ENCODE measurements around the gene ANKRD12. TPM values are rescaled to one million over a fixed set of nuclear protein-coding genes. Genes with fewer than 3 reads are reported as not detected.

ANKRD12 gene
- total and polyA plus RNA-seq, 2 donors (not counting 1 experiment from before 2014, with no cell fraction given), result 13.0 to 53.3 TPM

DNA sequence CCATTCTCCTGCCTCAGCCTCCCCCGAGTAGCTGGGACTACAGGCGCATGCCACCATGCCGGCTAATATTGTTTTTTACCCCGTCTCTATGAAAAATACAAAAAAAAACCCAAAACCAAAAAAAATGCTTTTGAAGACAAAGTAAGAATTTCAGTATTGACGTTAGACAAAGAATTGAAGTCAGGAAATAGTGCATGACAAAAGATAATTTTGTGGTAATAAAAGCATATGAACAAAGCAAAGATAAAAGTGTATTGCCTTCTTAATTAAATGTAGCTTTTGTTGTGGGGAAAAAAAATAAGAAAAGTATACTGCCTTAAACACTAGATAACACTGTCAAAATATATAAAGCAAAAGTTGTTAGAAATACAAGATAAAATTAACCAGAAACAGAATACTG is 86.8 kb downstream of the ANKRD12 start:
- Histone ChIP-seq H4K20me1 (ENCODE audit: control insufficient read depth, extremely low read depth, insufficient read depth, low read length) (no peaks in the 10 kb centered on the region), H3K9me3 (ENCODE audit: control insufficient read depth, insufficient read depth, low read depth, low read length) (no peaks in the 10 kb centered on the region), H3K9ac (ENCODE audit: insufficient read depth, low read length) (no peak overlapping the region), H3K27ac (ENCODE audit: insufficient read depth, low read length) (no peak overlapping the region), H3K4me1 (ENCODE audit: control insufficient read depth, extremely low read depth, insufficient read depth, low read length) (peaks cover under 1% of the 10 kb centered on the region), H3K4me2 (ENCODE audit: extremely low read depth, insufficient read depth, low read length) (no peak overlapping the region), H3K27me3 (ENCODE audit: control insufficient read depth, insufficient read depth, low read length) (no peaks in the 10 kb centered on the region), H3K4me3 (replicated peaks in 1 of 4; ENCODE audit: control extremely low read depth in 1 of 4, insufficient read depth in 1 of 4, low read depth in 3 of 4, low read length in 4 of 4) (no peak overlapping the region), H2AFZ (ENCODE audit: low read length) (no peak overlapping the region), H3K36me3 (ENCODE audit: control insufficient read depth, insufficient read depth, low read length) (peaks cover 2% of the 10 kb centered on the region), H3K79me2 (ENCODE audit: control insufficient read depth, insufficient read depth, low read length) (no peaks in the 10 kb centered on the region)
- DNase-seq (ENCODE audit: low read depth in 2 of 2), result no peak
- TF ChIP-seq EZH2 (IDR thresholded peaks at IDR 0.05; ENCODE audit: low read length, missing control alignments), result no peak
- TF ChIP-seq, protein P1, sequence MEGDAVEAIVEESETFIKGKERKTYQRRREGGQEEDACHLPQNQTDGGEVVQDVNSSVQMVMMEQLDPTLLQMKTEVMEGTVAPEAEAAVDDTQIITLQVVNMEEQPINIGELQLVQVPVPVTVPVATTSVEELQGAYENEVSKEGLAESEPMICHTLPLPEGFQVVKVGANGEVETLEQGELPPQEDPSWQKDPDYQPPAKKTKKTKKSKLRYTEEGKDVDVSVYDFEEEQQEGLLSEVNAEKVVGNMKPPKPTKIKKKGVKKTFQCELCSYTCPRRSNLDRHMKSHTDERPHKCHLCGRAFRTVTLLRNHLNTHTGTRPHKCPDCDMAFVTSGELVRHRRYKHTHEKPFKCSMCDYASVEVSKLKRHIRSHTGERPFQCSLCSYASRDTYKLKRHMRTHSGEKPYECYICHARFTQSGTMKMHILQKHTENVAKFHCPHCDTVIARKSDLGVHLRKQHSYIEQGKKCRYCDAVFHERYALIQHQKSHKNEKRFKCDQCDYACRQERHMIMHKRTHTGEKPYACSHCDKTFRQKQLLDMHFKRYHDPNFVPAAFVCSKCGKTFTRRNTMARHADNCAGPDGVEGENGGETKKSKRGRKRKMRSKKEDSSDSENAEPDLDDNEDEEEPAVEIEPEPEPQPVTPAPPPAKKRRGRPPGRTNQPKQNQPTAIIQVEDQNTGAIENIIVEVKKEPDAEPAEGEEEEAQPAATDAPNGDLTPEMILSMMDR (conservative IDR thresholded peaks at IDR 0.05 in 1 of 2, IDR thresholded peaks at IDR 0.05 in 1 of 2; ENCODE audit: low read depth in 1 of 2, low read length in 2 of 2), result no peak

DNA sequence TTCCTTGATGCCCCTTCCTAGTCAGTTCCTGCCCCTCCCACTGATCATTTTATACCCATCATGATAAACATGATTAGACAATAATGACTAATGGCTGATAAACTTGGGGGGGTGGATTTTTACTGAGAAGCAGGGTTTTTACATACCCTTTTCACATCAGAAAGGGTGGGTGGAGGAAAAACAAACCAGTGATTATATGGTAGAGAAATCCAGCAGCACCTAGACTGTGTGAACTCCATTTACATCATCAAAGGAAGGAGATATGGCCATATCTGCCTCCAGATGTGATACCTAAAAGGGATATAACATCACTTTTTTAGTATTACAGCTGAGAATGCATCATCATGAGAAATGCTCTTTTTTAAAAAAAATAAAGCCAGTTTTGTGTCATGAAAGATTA is 89.9 kb downstream of the ANKRD12 start:
- Histone ChIP-seq H3K79me2 (ENCODE audit: control insufficient read depth, insufficient read depth, low read length) (no peaks in the 10 kb centered on the region), H2AFZ (ENCODE audit: low read length) (no peak overlapping the region), H3K27me3 (ENCODE audit: control insufficient read depth, insufficient read depth, low read length) (no peaks in the 10 kb centered on the region), H3K9ac (ENCODE audit: insufficient read depth, low read length) (no peak overlapping the region), H3K36me3 (ENCODE audit: control insufficient read depth, insufficient read depth, low read length) (no peaks in the 10 kb centered on the region), H3K4me2 (ENCODE audit: extremely low read depth, insufficient read depth, low read length) (no peak overlapping the region), H3K9me3 (ENCODE audit: control insufficient read depth, insufficient read depth, low read depth, low read length) (no peaks in the 10 kb centered on the region), H3K4me1 (ENCODE audit: control insufficient read depth, extremely low read depth, insufficient read depth, low read length) (no peaks in the 10 kb centered on the region), H3K27ac (ENCODE audit: insufficient read depth, low read length) (no peak overlapping the region), H4K20me1 (ENCODE audit: control insufficient read depth, extremely low read depth, insufficient read depth, low read length) (no peaks in the 10 kb centered on the region), H3K4me3 (replicated peaks in 1 of 4; ENCODE audit: control extremely low read depth in 1 of 4, insufficient read depth in 1 of 4, low read depth in 3 of 4, low read length in 4 of 4) (no peak overlapping the region)
- TF ChIP-seq, protein P1 (conservative IDR thresholded peaks at IDR 0.05 in 1 of 2, IDR thresholded peaks at IDR 0.05 in 1 of 2; ENCODE audit: low read depth in 1 of 2, low read length in 2 of 2), result no peak
- TF ChIP-seq EZH2 (IDR thresholded peaks at IDR 0.05; ENCODE audit: low read length, missing control alignments), result no peak
- DNase-seq (ENCODE audit: low read depth in 2 of 2), result no peak

DNA sequence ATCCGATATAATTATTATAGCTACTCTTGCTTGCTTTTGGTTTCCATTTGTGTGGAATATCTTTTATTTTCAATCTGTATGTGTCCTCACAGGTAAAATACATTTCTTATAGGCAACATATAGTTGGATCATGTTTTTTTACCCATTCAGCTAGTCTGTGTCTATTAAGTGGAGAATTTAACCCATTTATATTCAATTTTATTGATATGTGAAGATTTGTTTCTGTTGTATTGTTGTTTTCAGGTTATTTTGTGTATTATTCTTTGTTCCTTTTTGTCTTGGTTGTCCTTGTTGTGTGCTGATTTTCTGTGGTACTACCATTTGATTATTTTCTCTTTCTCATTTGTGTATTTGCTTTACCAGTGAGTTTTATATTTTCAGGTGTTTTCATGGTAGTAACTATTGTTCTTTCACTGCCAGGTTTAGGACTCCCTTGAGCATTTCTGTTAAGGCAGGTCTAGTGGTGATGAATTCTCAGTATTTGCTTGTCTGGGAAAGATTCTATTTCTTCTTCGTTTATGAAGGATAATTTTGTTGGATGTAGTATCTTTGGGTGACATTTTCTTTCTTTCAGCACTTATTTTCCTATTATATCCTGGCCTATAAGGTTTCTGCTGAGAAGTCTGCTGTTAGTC is 95.4 kb downstream of the ANKRD12 start:
- H3K4me3 ChIP-seq (replicated peaks in 1 of 4; ENCODE audit: control extremely low read depth in 1 of 4, insufficient read depth in 1 of 4, low read depth in 3 of 4, low read length in 4 of 4), result no peak overlapping the region
- H3K27ac ChIP-seq (ENCODE audit: insufficient read depth, low read length), result no peak overlapping the region
- no peak for DNase-seq (ENCODE audit: low read depth in 2 of 2)
- H3K9ac ChIP-seq (ENCODE audit: insufficient read depth, low read length), result no peak overlapping the region
- no peaks in the 10 kb centered on the region for H3K9me3 ChIP-seq (ENCODE audit: control insufficient read depth, insufficient read depth, low read depth, low read length)
- peaks cover 3% of the 10 kb centered on the region for H3K36me3 ChIP-seq (ENCODE audit: control insufficient read depth, insufficient read depth, low read length)
- TF ChIP-seq, protein P1 (conservative IDR thresholded peaks at IDR 0.05 in 1 of 2, IDR thresholded peaks at IDR 0.05 in 1 of 2; ENCODE audit: low read depth in 1 of 2, low read length in 2 of 2), result no peak
- TF ChIP-seq EZH2 (IDR thresholded peaks at IDR 0.05; ENCODE audit: low read length, missing control alignments), result no peak
- no peak overlapping the region for H2AFZ ChIP-seq (ENCODE audit: low read length)
- no peak overlapping the region for H3K4me2 ChIP-seq (ENCODE audit: extremely low read depth, insufficient read depth, low read length)
- no peaks in the 10 kb centered on the region for H3K4me1 ChIP-seq (ENCODE audit: control insufficient read depth, extremely low read depth, insufficient read depth, low read length)
- peaks cover 5% of the 10 kb centered on the region for H3K79me2 ChIP-seq (ENCODE audit: control insufficient read depth, insufficient read depth, low read length)
- no peaks in the 10 kb centered on the region for H4K20me1 ChIP-seq (ENCODE audit: control insufficient read depth, extremely low read depth, insufficient read depth, low read length)
- no peaks in the 10 kb centered on the region for H3K27me3 ChIP-seq (ENCODE audit: control insufficient read depth, insufficient read depth, low read length)
